ENCODE data around the gene SLC6A1. TPM values are rescaled to one million over a fixed set of nuclear protein-coding genes. Genes with fewer than 3 reads are reported as not detected.
A peak's percentile ranks its signal among the peaks of the same experiment; 100 is the strongest.

The SLC6A1 gene
- total and polyA plus RNA-seq, 2 donors, result 5.3 to 50.0 TPM

DNA sequence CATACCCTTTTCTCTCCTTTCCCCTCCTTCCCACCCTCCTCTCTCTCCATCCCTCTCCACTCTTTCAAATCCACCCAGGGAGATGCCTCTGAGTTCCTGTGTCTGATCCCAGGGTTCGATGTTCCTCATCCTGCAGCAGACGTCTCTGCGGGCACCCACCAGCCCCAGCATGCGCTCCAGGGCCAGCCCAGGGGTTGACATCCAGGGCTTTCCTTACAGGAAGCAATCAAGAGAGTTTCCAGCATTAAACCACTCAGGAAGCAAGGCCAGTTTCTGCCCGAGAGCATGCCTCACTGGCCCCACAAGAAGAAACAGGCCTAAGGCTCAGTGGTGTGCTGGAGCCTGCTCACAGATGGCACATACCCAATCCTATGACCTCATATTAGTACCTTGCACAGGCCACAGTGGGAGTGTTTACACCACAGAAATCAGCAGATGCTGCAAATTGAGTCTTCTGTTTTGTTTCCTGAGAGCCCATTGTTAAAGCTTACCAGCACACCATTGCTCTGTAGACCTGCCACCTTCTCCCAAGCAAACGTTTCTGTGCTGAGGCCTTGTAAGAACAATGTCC lies 13.2 kb downstream of the SLC6A1 start:
- Histone ChIP-seq H3K27me3 (ENCODE audit: control insufficient read depth in 2 of 2, insufficient read depth in 1 of 2, low read length in 1 of 2) (peaks cover 0 to 2% of the 10 kb centered on the region in 2 donors), H3K9me3 (ENCODE audit: control insufficient read depth in 2 of 2, insufficient read depth in 1 of 2, low read length in 1 of 2) (no peaks in the 10 kb centered on the region), H3K4me1 (ENCODE audit: control insufficient read depth in 2 of 2, insufficient read depth in 2 of 2, low read length in 2 of 2) (no peaks in the 10 kb centered on the region), H3K27ac (ENCODE audit: low read depth in 1 of 2, low read length in 1 of 2) (no peak overlapping the region), H3K36me3 (ENCODE audit: control insufficient read depth in 2 of 2, insufficient read depth in 2 of 2, low read length in 1 of 2) (no peaks in the 10 kb centered on the region), H3K4me3 (ENCODE audit: low read length in 2 of 2) (no peak overlapping the region)
- WGBS, result 66% methylated on average over 6 of the region's 6 CpGs
- DNase-seq (ENCODE audit: low read depth in 6 of 9, low spot score in 9 of 9), result no peak

DNA sequence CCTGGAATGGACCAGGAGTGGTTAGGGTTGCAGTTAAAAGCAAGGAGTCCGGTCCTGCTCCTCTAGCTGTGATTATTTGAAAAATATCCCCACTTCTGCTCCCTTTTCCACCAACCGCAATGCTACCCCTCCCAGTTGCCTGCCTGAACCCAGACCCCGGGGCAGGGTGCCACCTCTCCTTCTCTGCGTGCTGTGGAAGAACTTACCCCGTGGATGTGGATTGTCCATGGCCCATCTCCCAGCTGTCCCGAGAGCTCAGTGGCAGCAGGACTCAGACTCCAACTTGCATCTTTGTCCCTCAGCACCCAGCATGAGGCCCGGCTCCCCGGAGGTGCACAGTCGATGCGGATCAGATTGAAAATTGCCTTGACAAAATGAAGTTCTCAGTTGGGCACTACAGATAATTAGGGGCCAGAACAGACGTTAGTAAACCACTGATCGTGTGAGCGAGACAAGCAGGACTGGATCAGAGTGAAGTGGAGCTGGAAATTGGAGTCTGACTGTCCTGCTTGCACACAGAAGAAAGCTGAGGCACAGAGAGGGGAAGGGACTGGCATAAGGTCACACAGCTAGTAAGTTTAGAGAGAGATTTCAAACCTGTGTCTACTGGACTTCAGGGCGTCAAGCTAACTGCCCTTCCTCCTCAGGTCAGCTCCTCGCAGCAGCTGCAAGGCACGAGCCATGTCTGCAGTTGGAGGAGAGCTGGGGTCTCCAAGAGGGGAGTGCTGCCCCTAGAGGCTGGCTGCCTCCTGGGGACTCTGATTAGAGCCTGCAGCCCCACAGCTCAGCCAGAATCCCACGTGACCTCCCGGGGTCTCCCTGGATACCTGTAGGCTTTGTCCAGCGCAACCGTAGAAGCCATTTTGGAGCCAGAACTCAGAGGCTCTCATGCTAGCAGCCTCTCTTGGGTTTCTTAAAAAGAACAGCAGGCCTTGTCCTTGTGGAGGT lies 14.7 kb downstream of the SLC6A1 start:
- WGBS, result 83% methylated on average over 20 of the region's 20 CpGs
- H3K9me3 ChIP-seq (ENCODE audit: control insufficient read depth in 2 of 2, insufficient read depth in 1 of 2, low read length in 1 of 2), result no peaks in the 10 kb centered on the region
- no peaks in the 10 kb centered on the region for H3K27me3 ChIP-seq (ENCODE audit: control insufficient read depth in 2 of 2, insufficient read depth in 1 of 2, low read length in 1 of 2)
- H3K4me3 ChIP-seq (ENCODE audit: low read length in 2 of 2), result no peak overlapping the region
- H3K4me1 ChIP-seq (ENCODE audit: control insufficient read depth in 2 of 2, insufficient read depth in 2 of 2, low read length in 2 of 2), result no peaks in the 10 kb centered on the region
- H3K36me3 ChIP-seq (ENCODE audit: control insufficient read depth in 2 of 2, insufficient read depth in 2 of 2, low read length in 1 of 2), result no peaks in the 10 kb centered on the region
- H3K27ac ChIP-seq (ENCODE audit: low read depth in 1 of 2, low read length in 1 of 2), result no peak overlapping the region
- DNase-seq (ENCODE audit: low read depth in 6 of 9, low spot score in 9 of 9), result no peak

DNA sequence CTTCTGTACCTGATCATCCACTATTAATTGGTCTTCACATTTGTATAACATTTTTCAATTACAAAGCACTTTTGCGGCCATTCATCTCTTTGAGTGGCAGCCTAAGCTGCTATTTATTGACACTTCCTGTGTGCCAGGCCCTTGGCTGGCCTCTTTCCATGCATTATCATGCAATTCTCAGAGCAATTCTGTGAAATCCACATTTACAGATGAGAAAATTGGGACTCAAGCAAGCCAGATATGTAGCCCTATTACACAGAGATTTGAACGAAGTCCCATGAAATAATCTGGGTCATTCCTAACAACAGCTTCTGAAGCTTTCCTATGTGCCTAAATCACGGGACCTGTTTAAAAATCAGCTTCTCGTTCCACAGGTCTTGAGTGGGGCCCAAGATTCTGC lies 17.4 kb downstream of the SLC6A1 start:
- H3K4me3 ChIP-seq (ENCODE audit: low read length in 2 of 2), result no peak overlapping the region
- no peaks in the 10 kb centered on the region for H3K4me1 ChIP-seq (ENCODE audit: control insufficient read depth in 2 of 2, insufficient read depth in 2 of 2, low read length in 2 of 2)
- H3K27me3 ChIP-seq (ENCODE audit: control insufficient read depth in 2 of 2, insufficient read depth in 1 of 2, low read length in 1 of 2), result no peaks in the 10 kb centered on the region
- H3K36me3 ChIP-seq (ENCODE audit: control insufficient read depth in 2 of 2, insufficient read depth in 2 of 2, low read length in 1 of 2), result no peaks in the 10 kb centered on the region
- no peaks in the 10 kb centered on the region for H3K9me3 ChIP-seq (ENCODE audit: control insufficient read depth in 2 of 2, insufficient read depth in 1 of 2, low read length in 1 of 2)
- DNase-seq (ENCODE audit: low read depth in 6 of 9, low spot score in 9 of 9), result no peak
- H3K27ac ChIP-seq (ENCODE audit: low read depth in 1 of 2, low read length in 1 of 2), result no peak overlapping the region
- 91% methylated on average over 4 of the region's 4 CpGs for WGBS

DNA sequence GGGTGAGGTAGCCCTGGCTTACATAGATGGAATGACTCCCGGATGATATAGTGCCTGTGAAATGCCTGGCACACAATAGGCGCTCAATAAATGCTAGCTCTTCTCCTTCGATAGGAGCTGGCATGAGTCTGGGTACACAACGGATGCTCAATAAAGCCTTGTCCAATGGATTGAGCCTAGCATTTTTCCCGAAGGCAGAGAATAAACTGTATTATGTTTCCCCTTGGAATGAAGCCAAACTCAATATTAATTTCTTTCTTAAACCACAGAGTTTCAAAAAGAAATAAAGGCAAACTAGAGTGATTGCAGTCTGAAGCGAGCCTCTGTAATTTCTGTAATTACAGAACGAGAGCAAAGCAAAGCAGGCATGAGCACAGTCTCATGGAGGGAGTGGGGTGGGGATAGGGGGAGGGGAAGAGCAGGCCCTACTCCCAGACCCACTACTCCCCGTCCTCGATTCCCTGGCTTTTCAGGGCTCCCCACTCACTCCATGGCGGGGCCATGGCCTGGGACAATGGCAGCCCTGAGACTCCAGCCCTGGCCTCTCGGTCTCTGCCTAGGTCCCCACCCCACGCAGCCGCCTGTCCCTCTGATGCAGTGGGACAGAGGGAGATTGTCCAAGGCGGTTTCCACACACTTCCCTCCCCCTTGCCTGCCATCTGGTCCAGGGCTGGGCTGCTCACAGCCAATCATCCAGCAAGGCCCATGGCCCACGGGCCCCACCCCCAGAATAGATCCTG lies 18.0 kb downstream of the SLC6A1 start:
- WGBS, result 92% methylated on average over 15 of the region's 15 CpGs
- no peaks in the 10 kb centered on the region for H3K27me3 ChIP-seq (ENCODE audit: control insufficient read depth in 2 of 2, insufficient read depth in 1 of 2, low read length in 1 of 2)
- H3K4me3 ChIP-seq (ENCODE audit: low read length in 2 of 2), result no peak overlapping the region
- H3K9me3 ChIP-seq (ENCODE audit: control insufficient read depth in 2 of 2, insufficient read depth in 1 of 2, low read length in 1 of 2), result no peaks in the 10 kb centered on the region
- peak overlapping the region in 1 of 2 donors; percentile 59 for H3K27ac ChIP-seq (ENCODE audit: low read depth in 1 of 2, low read length in 1 of 2)
- no peaks in the 10 kb centered on the region for H3K36me3 ChIP-seq (ENCODE audit: control insufficient read depth in 2 of 2, insufficient read depth in 2 of 2, low read length in 1 of 2)
- no peaks in the 10 kb centered on the region for H3K4me1 ChIP-seq (ENCODE audit: control insufficient read depth in 2 of 2, insufficient read depth in 2 of 2, low read length in 2 of 2)
- no peak for DNase-seq (ENCODE audit: low read depth in 6 of 9, low spot score in 9 of 9)

DNA sequence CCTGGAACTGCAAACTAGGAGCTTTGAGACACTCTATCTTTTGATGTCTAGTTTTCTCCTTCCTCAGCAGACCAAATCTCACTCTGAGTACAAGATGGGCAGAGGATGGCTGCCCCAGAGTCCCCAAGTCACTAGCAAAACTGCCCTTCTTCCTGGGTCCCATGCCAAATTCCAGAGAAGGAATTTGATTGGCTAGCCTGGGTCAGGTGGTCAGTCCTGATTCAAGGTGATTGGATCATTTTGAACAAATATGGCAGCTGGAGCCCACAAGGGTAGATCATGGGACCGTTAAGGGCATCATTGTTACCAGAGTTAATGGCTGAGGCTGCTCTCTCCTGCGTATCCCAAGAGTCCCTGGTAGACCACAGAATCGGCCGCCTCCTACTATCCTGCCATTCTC lies 21.7 kb downstream of the SLC6A1 start:
- Histone ChIP-seq H3K27ac (ENCODE audit: low read depth in 1 of 2, low read length in 1 of 2) (no peak overlapping the region), H3K4me3 (ENCODE audit: low read length in 2 of 2) (no peak overlapping the region), H3K4me1 (ENCODE audit: control insufficient read depth in 2 of 2, insufficient read depth in 2 of 2, low read length in 2 of 2) (no peaks in the 10 kb centered on the region), H3K27me3 (ENCODE audit: control insufficient read depth in 2 of 2, insufficient read depth in 1 of 2, low read length in 1 of 2) (no peaks in the 10 kb centered on the region), H3K36me3 (ENCODE audit: control insufficient read depth in 2 of 2, insufficient read depth in 2 of 2, low read length in 1 of 2) (no peaks in the 10 kb centered on the region), H3K9me3 (ENCODE audit: control insufficient read depth in 2 of 2, insufficient read depth in 1 of 2, low read length in 1 of 2) (no peaks in the 10 kb centered on the region)
- DNase-seq (ENCODE audit: low read depth in 6 of 9, low spot score in 9 of 9), result no peak
- WGBS, result 94% methylated on average over 4 of the region's 4 CpGs

DNA sequence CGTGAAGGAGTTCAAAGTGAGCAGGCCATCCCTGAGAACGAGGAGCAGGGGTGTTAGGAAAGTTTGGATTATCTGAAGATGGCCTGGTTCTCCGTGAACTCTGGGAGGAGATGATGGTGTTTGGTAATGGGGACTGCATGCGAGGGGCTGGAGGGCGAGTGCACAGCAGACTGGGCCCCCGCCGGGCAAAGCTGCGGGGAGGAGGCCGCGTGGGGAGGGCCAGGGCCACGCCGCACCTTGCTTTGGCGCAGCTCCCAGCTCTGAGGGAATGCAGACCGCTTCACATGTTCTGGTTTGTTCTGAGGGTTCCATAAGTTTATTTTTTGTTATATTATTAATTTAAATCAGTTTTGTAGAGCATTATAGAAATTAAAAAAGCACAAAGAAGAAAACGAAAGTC lies 22.2 kb downstream of the SLC6A1 start:
- Histone ChIP-seq H3K36me3 (ENCODE audit: control insufficient read depth in 2 of 2, insufficient read depth in 2 of 2, low read length in 1 of 2) (no peaks in the 10 kb centered on the region), H3K4me1 (ENCODE audit: control insufficient read depth in 2 of 2, insufficient read depth in 2 of 2, low read length in 2 of 2) (no peaks in the 10 kb centered on the region), H3K9me3 (ENCODE audit: control insufficient read depth in 2 of 2, insufficient read depth in 1 of 2, low read length in 1 of 2) (no peaks in the 10 kb centered on the region), H3K27me3 (ENCODE audit: control insufficient read depth in 2 of 2, insufficient read depth in 1 of 2, low read length in 1 of 2) (no peaks in the 10 kb centered on the region), H3K4me3 (ENCODE audit: low read length in 2 of 2) (no peak overlapping the region), H3K27ac (ENCODE audit: low read depth in 1 of 2, low read length in 1 of 2) (no peak overlapping the region)
- no peak for DNase-seq (ENCODE audit: low read depth in 6 of 9, low spot score in 9 of 9)
- 90% methylated on average over 15 of the region's 15 CpGs for WGBS

DNA sequence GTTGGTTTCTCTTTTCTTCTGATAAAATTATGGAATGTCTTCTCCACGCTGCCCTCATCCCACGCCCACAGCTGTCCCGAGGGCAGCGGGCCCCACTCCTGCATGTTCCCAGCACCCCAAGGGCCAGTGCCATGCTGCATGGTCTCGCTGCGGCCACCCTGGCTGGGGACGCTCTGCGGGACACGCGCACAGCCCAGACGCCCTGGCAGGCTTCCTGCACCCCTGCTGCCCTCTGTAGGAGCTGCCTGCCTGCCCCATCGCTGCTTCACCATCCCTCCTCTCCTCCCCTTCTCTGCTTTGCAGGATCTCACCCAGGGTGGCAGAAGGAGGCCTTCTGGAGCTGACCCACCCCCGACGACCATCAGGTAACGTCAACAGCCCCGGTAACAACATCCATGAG lies 22.8 kb downstream of the SLC6A1 start:
- H3K36me3 ChIP-seq (ENCODE audit: control insufficient read depth in 2 of 2, insufficient read depth in 2 of 2, low read length in 1 of 2), result no peaks in the 10 kb centered on the region
- H3K4me1 ChIP-seq (ENCODE audit: control insufficient read depth in 2 of 2, insufficient read depth in 2 of 2, low read length in 2 of 2), result no peaks in the 10 kb centered on the region
- DNase-seq (ENCODE audit: low read depth in 6 of 9, low spot score in 9 of 9), result no peak
- H3K27ac ChIP-seq (ENCODE audit: low read depth in 1 of 2, low read length in 1 of 2), result no peak overlapping the region
- no peak overlapping the region for H3K4me3 ChIP-seq (ENCODE audit: low read length in 2 of 2)
- 87% methylated on average over 16 of the region's 16 CpGs for WGBS
- H3K9me3 ChIP-seq (ENCODE audit: control insufficient read depth in 2 of 2, insufficient read depth in 1 of 2, low read length in 1 of 2), result no peaks in the 10 kb centered on the region
- no peaks in the 10 kb centered on the region for H3K27me3 ChIP-seq (ENCODE audit: control insufficient read depth in 2 of 2, insufficient read depth in 1 of 2, low read length in 1 of 2)

DNA sequence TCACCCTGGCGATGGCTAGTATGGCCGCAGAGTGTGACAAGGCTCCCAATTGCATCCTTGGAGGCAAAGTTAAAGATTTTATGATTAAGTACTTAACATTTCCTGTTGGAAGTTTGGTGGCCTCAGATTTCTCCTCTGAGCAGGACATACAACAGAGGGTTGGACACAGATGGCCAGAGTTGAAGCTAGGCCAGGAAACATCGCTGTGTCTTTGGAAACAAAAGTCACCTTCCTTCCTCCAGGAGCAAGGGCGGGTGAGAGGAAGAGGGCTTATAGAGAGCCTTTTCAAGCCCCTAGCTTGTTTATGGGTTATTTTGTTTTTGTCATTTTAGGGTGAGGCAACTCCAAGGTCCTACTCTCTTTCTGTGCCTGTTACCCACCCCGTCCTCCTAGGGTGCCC lies 24.2 kb downstream of the SLC6A1 start:
- DNase-seq (ENCODE audit: low read depth in 6 of 9, low spot score in 9 of 9), result no peak
- H3K27me3 ChIP-seq (ENCODE audit: control insufficient read depth in 2 of 2, insufficient read depth in 1 of 2, low read length in 1 of 2), result no peaks in the 10 kb centered on the region
- WGBS, result 75% methylated on average over 5 of the region's 5 CpGs

More for the DNA sequence above, 24.2 kb downstream of the SLC6A1 start:
- Histone ChIP-seq H3K27ac (ENCODE audit: low read depth in 1 of 2, low read length in 1 of 2) (no peak overlapping the region), H3K36me3 (ENCODE audit: control insufficient read depth in 2 of 2, insufficient read depth in 2 of 2, low read length in 1 of 2) (no peaks in the 10 kb centered on the region), H3K9me3 (ENCODE audit: control insufficient read depth in 2 of 2, insufficient read depth in 1 of 2, low read length in 1 of 2) (no peaks in the 10 kb centered on the region), H3K4me1 (ENCODE audit: control insufficient read depth in 2 of 2, insufficient read depth in 2 of 2, low read length in 2 of 2) (no peaks in the 10 kb centered on the region), H3K4me3 (ENCODE audit: low read length in 2 of 2) (no peak overlapping the region)
